HepG2 (cell line): Measurements from ENCODE around the gene PARVB.

Experiments
- EHMT2 ChIP-seq: fragments of 200-600 bp; sonication (generic); IDR thresholded peaks from 2 replicates; pipeline ENCODE4 v1.7.0; 2017; ENCODE audit warnings: antibody characterized with exemption, low read depth, low read length, borderline replicate concordance
- KLF12 ChIP-seq: sonication (generic); formaldehyde crosslinking; IDR thresholded peaks from 2 replicates; pipeline ENCODE4 v1.4.0; 2020; ENCODE audit warnings: missing genetic modification reagents, borderline replicate concordance
- NAIF1 ChIP-seq: sonication (generic); formaldehyde crosslinking; IDR thresholded peaks from 2 replicates; pipeline ENCODE4 v1.5.0; 2020; ENCODE audit warnings: mild to moderate bottlenecking, missing genetic modification reagents, borderline replicate concordance
- NR2C2 ChIP-seq: sonication (generic); formaldehyde crosslinking; IDR thresholded peaks from 2 replicates; pipeline ENCODE4 v1.4.0; 2020; ENCODE audit warnings: missing genetic modification reagents, mild to moderate bottlenecking, moderate library complexity, borderline replicate concordance
- NR2F6 ChIP-seq, 2 experiments: IDR thresholded peaks; 2 replicates each; pipeline ENCODE4 v1.6.1; 2016; ENCODE audit warnings: antibody characterized with exemption in 1 of 2, mild to moderate bottlenecking in 1 of 2
- PHF8 ChIP-seq: sonication (generic); formaldehyde crosslinking; IDR thresholded peaks from 2 replicates; pipeline ENCODE4 v1.5.0; 2020; ENCODE audit warnings: missing genetic modification reagents
- POLR2A ChIP-seq, 2 experiments: IDR thresholded peaks; 2 replicates each; pipeline ENCODE4 v1.6.1; 2011; ENCODE audit warnings: low read depth in 2 of 2, low read length in 2 of 2, mild to moderate bottlenecking in 1 of 2, moderate library complexity in 1 of 2; ENCODE audit not compliant: insufficient read depth in 1 of 2
- POLR2AphosphoS5 ChIP-seq: IDR thresholded peaks from 2 replicates; pipeline ENCODE4 v1.6.1; 2012; ENCODE audit warnings: low read depth, low read length
- SMAD3 ChIP-seq: sonication (generic); formaldehyde crosslinking; IDR thresholded peaks from 2 replicates; pipeline ENCODE4 v1.4.0; 2020; ENCODE audit warnings: missing genetic modification reagents
- ZNF20 ChIP-seq: sonication (generic); formaldehyde crosslinking; IDR thresholded peaks from 2 replicates; pipeline ENCODE4 v1.4.0; 2020; ENCODE audit warnings: mild to moderate bottlenecking, moderate library complexity, missing genetic modification reagents
- ZNF563 ChIP-seq: sonication (generic); formaldehyde crosslinking; IDR thresholded peaks from 2 replicates; pipeline ENCODE4 v1.8.0; 2022; ENCODE audit warnings: mild to moderate bottlenecking, moderate library complexity, missing genetic modification reagents
- ZNF629 ChIP-seq: sonication (generic); formaldehyde crosslinking; conservative IDR thresholded peaks from 2 replicates; pipeline ENCODE4 v1.5.0; 2020; ENCODE audit warnings: missing genetic modification reagents
- TF ChIP-seq, protein P1 (sequence below): sonication (generic); formaldehyde crosslinking; IDR thresholded peaks from 2 replicates; pipeline ENCODE4 v1.9.0; 2022; ENCODE audit warnings: missing genetic modification reagents, mild to moderate bottlenecking, borderline replicate concordance

DNA sequence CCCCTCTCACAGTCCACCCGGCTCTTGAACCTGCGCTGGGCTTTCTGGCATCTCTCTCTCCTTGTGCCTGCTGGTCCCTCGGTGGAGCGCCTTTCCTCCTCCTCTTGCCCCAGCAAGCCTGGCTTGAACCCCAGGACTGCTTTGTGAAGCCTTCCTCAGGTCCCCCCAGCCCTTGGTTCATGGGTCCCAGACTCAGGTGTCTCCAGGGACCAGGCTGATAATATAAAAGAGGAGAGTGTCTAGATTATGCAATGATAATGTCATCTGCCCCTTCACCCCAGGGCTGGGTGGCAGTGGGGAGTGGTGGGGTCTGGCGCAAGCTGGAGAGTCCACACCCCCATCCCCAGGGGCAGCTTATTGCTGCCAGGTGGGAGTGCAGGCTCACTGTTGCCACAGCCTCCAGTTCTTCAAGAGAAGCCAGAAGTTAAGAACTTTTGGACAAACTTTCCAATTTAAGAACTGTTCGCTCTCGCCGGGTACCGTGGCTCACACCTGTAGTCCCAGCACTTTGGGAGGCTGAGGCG lies 120.0 kb downstream of the PARVB start:
- no peak for TF ChIP-seq NR2C2
- no peak for TF ChIP-seq EHMT2
- no peak for TF ChIP-seq POLR2A (IDR thresholded peaks at IDR 0.05; ENCODE audit: insufficient read depth in 1 of 2, low read depth in 2 of 2, low read length in 2 of 2)
- TF ChIP-seq ZNF20 (CRISPR knock-in tag): no peak
- TF ChIP-seq PHF8 (CRISPR knock-in tag): no peak
- no peak for TF ChIP-seq KLF12 (CRISPR knock-in tag)
- no peak for TF ChIP-seq POLR2AphosphoS5
- TF ChIP-seq NAIF1 (CRISPR knock-in tag): no peak
- TF ChIP-seq ZNF563 (CRISPR knock-in tag): no peak
- no peak for TF ChIP-seq NR2F6 (IDR thresholded peaks at IDR 0.05)
- TF ChIP-seq NR2F6 (CRISPR knock-in tag; IDR thresholded peaks at IDR 0.05): no peak
- TF ChIP-seq SMAD3: no peak
- TF ChIP-seq, protein P1, sequence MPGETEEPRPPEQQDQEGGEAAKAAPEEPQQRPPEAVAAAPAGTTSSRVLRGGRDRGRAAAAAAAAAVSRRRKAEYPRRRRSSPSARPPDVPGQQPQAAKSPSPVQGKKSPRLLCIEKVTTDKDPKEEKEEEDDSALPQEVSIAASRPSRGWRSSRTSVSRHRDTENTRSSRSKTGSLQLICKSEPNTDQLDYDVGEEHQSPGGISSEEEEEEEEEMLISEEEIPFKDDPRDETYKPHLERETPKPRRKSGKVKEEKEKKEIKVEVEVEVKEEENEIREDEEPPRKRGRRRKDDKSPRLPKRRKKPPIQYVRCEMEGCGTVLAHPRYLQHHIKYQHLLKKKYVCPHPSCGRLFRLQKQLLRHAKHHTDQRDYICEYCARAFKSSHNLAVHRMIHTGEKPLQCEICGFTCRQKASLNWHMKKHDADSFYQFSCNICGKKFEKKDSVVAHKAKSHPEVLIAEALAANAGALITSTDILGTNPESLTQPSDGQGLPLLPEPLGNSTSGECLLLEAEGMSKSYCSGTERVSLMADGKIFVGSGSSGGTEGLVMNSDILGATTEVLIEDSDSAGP (CRISPR knock-in tag): no peak
- TF ChIP-seq ZNF629 (CRISPR knock-in tag): no peak
